HG03095 (cell line): ENCODE measurements around the gene CARS2.
A peak's percentile ranks its signal among the peaks of the same experiment; 100 is the strongest.
"Not testable (repeated sequence)": the region's sequence is repeated elsewhere in the genome, so short reads cannot be mapped to it uniquely, and the experiment has no call there.

Experiments
- ATAC-seq: cut with Tn5 transposase; IDR thresholded peaks from one replicate; pipeline ENCODE4 v1.9.1; 2021; ENCODE audit warnings: moderate library complexity; ENCODE audit not compliant: unreplicated experiment

The CARS2 gene

GRCh38 chr13:110684388-110685056 lies 21.4 kb downstream of the CARS2 start:
- ATAC-seq = no peak

- ATAC-seq = no peak
These were observed 22.0 kb downstream of the CARS2 start for GRCh38 chr13:110683921-110684320.

DNA sequence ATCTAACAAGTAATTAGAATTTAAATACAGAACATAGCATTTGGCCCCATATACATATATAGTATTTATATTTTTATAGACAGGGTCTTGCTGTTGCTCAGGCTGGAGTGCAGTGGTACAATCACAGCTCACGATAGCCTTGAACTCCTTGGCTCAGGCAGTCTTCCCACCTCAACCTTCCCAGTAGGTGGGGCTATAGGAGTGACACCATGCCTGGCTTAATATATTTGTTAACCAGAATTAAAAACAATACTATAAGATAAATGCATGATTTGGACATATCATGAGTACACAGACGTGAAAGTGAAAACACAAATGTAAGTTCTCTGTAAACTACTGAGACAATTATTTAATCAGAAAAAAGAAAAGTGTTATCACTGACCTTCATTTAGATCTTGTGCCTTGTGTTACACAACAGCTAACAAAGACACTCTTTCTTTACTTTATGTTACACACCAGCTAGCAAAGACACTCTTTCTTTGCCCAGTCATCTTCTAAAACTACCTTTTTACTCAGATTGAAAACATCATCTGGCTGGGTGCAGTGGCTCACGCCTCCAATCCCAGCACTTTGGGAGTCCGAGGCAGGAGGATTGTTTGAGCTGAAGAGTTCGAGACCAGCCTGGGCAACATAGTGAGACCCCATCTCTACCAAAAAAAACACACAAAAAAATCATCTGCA lies 22.6 kb downstream of the CARS2 start:
- ATAC-seq = no peak

- no peak for ATAC-seq
These were observed 23.2 kb downstream of the CARS2 start for GRCh38 chr13:110682746-110683145.

DNA sequence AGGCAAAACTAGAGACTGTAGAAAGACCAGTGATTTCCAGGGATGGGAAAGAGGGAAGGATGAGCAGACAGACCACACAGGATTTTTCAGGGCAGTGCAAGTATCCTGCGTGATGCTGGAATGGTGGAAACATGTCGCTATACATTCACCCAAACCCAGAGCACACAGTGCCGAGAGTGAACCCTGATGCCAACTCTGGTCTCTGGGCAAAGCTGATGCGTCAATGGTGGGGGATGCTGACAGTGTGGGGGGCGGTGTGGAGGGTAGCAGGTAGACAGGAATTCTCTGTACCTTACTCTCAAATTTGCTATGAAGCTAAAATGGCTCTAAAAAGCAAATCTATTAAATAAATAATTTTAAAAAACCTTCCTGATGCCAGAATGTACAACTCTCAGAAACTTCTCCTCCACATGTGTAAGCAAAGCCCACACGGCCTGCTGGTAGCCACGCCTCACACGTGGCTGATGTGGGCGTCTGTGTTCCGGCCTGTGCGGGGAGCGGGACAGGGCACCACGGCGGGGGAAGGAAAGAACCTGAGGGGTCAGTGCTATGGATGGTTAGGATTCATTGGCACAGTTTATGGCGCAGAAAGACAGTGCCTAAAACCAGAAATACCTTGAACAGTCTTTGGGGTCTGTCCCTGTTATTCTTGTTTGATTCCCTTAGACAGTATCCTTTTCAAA lies 23.9 kb downstream of the CARS2 start:
- ATAC-seq = no peak

DNA sequence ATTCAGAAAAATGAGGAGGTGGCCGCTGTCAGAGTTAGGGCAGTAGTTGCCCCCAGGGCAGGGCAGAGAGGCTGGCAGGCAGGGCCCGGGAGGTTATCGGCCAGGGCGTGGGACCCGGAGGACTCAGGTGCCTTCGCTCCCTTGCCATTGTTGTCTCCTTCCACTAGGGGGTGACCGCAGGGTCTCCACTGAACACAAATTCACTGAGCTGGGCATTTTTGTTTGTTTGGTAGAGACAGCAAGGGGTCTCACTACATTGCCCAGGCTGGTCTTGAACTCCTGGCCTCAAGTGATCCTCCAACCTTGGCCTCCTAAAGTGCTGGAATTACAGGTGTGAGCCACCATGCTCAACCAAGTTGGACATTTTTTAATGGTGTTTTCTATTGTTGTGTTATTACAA lies 25.1 kb downstream of the CARS2 start:
- ATAC-seq = no peak

- ATAC-seq = no peak
These were observed 28.0 kb downstream of the CARS2 start for GRCh38 chr13:110677731-110678545.

GRCh38 chr13:110676595-110677587 lies 29.0 kb downstream of the CARS2 start:
- ATAC-seq = peak; percentile 67

GRCh38 chr13:110669814-110670213 lies 36.1 kb downstream of the CARS2 start:
- not testable (repeated sequence) for ATAC-seq

DNA sequence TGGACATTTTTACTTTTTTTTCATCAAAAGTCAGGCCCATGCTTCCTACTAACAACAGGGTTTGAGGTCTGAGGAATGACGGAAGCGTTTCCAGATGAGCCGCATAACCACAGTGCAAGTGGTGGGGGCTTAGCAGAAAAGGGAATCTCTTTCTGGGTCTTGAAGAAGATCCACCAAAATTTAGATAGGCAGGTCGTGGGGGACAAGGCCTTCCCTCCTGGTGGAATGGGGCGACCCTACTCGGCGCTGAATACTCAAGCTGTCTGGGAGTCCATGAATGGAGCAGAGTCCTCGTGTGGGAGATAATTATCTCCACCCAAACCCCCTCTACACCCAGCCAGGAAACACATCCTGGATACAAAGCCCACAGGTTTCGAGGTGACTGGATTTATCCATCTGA lies 36.9 kb downstream of the CARS2 start:
- ATAC-seq = no peak

GRCh38 chr13:110666255-110666533 lies 39.7 kb downstream of the CARS2 start:
- ATAC-seq = no peak

DNA sequence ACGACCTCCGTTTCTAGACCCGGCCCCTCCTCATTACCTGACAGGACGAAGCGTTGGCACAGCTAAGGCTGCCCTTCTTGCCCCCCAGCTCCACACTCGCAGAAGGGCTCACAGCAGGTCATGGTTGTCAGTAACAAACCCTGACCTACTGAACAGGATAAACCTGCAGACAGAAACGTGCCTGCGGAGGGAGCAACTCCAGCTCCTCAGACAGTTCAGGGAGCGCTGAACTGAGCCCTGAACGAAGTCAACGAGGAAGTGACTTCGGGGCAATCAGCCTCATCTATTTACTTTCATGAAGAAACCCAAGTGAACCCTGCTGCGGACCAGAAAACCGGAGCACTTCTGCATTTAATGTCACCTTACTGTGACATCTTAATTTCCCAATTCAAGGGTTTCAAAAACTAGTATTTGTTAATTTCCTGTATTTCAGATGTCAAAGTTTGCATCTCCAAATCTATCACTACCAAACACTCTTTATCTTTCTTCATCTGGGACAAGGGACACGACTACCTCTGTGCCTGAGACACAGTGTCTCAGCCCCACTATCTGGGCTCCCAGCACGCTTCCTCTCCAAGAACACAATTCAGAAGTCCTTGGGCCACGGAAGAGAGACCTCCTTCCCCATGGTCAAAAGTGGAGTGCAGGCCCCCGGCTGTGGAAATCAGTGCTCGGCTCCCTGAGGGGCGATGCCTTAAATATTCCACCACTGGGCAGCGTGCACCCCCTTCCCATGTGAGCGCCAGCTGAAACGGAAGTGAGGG lies 40.2 kb downstream of the CARS2 start:
- no peak for ATAC-seq

- ATAC-seq = no peak
These were observed 41.2 kb downstream of the CARS2 start for GRCh38 chr13:110664673-110665072.

DNA sequence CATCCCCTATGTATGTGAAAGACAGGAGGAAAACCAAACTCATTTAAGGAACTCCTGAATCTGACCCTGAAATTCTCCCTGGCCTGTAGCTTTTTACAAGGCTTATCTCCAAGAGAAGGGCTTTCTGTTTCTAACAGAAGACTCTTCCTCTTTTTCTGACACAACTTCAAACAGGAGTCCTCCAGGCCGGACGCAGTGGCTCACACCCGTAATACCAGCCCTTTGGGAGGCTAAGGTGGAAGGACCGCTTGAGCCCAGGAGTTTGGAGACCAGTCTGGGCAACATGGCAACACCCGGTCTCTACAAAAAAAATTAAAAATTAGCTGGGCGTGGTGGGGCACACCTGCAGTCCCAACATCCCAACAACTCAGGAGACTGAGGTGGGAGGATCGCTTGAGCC lies 41.9 kb downstream of the CARS2 start:
- ATAC-seq = no peak

DNA sequence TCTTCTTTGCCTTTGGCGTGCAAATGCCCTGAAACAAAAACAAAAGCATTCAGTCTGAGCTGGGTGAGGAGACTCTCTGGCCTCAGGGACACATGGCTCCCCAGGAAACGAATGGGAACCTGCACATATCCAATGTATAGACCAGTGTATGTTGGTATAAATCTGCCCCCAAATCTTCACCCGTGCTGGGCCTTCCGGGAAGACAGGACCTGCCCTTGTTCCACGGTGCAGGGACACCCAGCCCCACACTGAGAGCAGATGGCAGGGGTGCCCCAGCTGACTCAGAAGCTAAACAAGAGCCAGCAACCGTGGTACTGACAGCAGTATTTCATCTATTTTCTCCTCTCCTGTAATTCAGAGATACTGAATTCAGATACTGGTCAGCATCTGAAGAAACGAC lies 42.4 kb downstream of the CARS2 start:
- no peak for ATAC-seq

- ATAC-seq = no peak
These were observed 43.0 kb downstream of the CARS2 start for GRCh38 chr13:110662777-110663443.

DNA sequence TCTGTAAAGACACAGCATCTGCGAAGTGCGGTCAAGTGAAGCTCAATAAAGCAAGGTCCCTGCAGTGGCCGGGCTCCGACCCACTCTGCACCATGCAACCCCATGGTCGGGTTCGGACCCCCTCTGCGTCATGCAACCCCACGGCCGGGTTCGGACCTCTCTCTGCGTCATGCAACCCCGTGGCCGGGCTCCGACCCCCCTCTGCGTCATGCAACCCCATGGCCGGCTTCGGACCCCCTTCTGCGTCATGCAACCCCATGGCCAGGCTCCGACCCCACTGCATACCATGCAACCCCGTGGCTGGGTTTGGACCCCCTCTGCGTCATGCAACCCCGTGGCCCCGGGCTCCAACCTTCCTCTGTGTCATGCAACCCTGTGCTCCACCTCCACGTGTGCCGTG lies 43.8 kb downstream of the CARS2 start:
- ATAC-seq = no peak

GRCh38 chr13:110661256-110661655 lies 44.7 kb downstream of the CARS2 start:
- no peak for ATAC-seq
